Panc1 (cell line): ENCODE measurements around the gene DPYD. TPM values are rescaled to one million over a fixed set of nuclear protein-coding genes. Genes with fewer than 3 reads are reported as not detected.

Source experiments
- ATAC-seq: fragments of 200-7000 bp; cut with Tn5 transposase; 2 replicates; pipeline ENCODE4 v1.9.1; 2020; ENCODE audit warnings: mild to moderate bottlenecking, moderate library complexity
- BruUV-seq: library from RNA; stranded (reverse); fragments of 400-500 nt; replicated peaks from 2 replicates; lab custom pipeline; 2021; lab: Mats Ljungman, UMichigan
- CTCF ChIA-PET: fragments of 300-600 bp; sonication (Branson Sonifier 250); formaldehyde crosslinking; loops from one replicate; lab custom pipeline; 2022; ENCODE audit warnings: antibody characterized with exemption; lab: Charles Lee
- POLR2A ChIA-PET: fragments of 300-600 bp; sonication (Branson Sonifier 250); formaldehyde crosslinking; loops from one replicate; lab custom pipeline; 2022; ENCODE audit warnings: antibody characterized with exemption; lab: Charles Lee
- DNase-seq: peaks from one replicate; pipeline ENCODE4 v3.0.0-alpha.2; 2010; ENCODE audit warnings: low read depth, low spot score
- H3K27ac ChIP-seq: 2 replicates; pipeline ENCODE4 v1.5.1; 2011; ENCODE audit warnings: mild to moderate bottlenecking, low read length, inconsistent platforms
- H3K27me3 ChIP-seq: fragments of 200-500 bp; sonication (Bioruptor generic); 2 replicates; pipeline ENCODE4 v1.6.0; 2014; ENCODE audit warnings: low read length, inconsistent platforms; ENCODE audit not compliant: control insufficient read depth, insufficient read depth
- H3K36me3 ChIP-seq: fragments of 200-500 bp; sonication (Bioruptor generic); 2 replicates; pipeline ENCODE4 v1.5.1; 2014; ENCODE audit warnings: inconsistent platforms, mild to moderate bottlenecking, low read length, moderate library complexity; ENCODE audit not compliant: control insufficient read depth, insufficient read depth
- H3K4me1 ChIP-seq: 2 replicates; pipeline ENCODE4 v1.5.1; 2011; ENCODE audit warnings: inconsistent platforms, mild to moderate bottlenecking, low read length, moderate library complexity; ENCODE audit not compliant: control insufficient read depth, insufficient read depth
- H3K4me3 ChIP-seq, 2 experiments: 2 replicates each; pipeline ENCODE4 v1.5.1; 2011 to 2012; ENCODE audit warnings: low read depth in 2 of 2, low read length in 2 of 2, mild to moderate bottlenecking in 2 of 2, inconsistent platforms in 1 of 2, moderate library complexity in 1 of 2
- H3K9me3 ChIP-seq: fragments of 200-500 bp; sonication (Bioruptor generic); 2 replicates; pipeline ENCODE4 v1.5.1; 2014; ENCODE audit warnings: low read depth, mild to moderate bottlenecking, inconsistent platforms, low read length, moderate library complexity; ENCODE audit not compliant: control insufficient read depth, insufficient read depth
- CTCF ChIP-seq: fragments of 450-650 bp; IDR thresholded peaks from 2 replicates; pipeline ENCODE4 v1.5.1; 2017; ENCODE audit warnings: mild to moderate bottlenecking
- POLR2AphosphoS5 ChIP-seq: IDR thresholded peaks from 2 replicates; pipeline ENCODE4 v1.6.1; 2012; ENCODE audit warnings: mild to moderate bottlenecking, low read depth, low read length, moderate library complexity
- SIN3A ChIP-seq: IDR thresholded peaks from 2 replicates; pipeline ENCODE4 v1.6.1; 2012; ENCODE audit warnings: low read depth, mild to moderate bottlenecking, low read length, moderate library complexity, borderline replicate concordance; ENCODE audit not compliant: insufficient read depth
- TCF7L2 ChIP-seq: IDR thresholded peaks from 2 replicates; pipeline ENCODE4 v1.6.1; 2011; ENCODE audit warnings: mild to moderate bottlenecking, low read depth, low read length, inconsistent platforms
- in situ Hi-C: cut with HindIII; loops from 2 replicates; pipeline ENCODE4 v1.10.0; 2016; ENCODE audit warnings: low sequenced_read_pairs, low pct_unique_long_range_greater_than_20kb
- intact Hi-C: fragments of 100-400 bp; cut with micrococcal nuclease; formaldehyde crosslinking; loops from one replicate; pipeline ENCODE4 v1.10.0; 2022; ENCODE audit not compliant: unreplicated experiment
- total RNA-seq: library from RNA; stranded (reverse); gene quantifications from one replicate; pipeline ENCODE4 v1.2.1, GENCODE V29; 2021; ENCODE audit not compliant: unreplicated experiment
- TF ChIP-seq, protein P1 (sequence below), 2 experiments: IDR thresholded peaks; 2 replicates each; pipeline ENCODE4 v1.6.1; 2011 to 2012; ENCODE audit warnings: low read depth in 2 of 2, control low read depth in 1 of 2, low read length in 1 of 2, mild to moderate bottlenecking in 1 of 2, moderate library complexity in 1 of 2; ENCODE audit not compliant: insufficient read depth in 1 of 2

The DPYD gene
- total RNA-seq, 1 experiment from 2014 or later: 2.0 TPM

- no peak for DNase-seq
- ChIA-PET POLR2A (no interaction called here), CTCF (no interaction called here)
- no peak overlapping the region for H3K4me3 ChIP-seq
- no peaks in the 10 kb centered on the region for H3K4me1 ChIP-seq
- intact Hi-C loops (no loop called here), in situ Hi-C loops (no loop called here)
- H3K9me3 ChIP-seq: no peaks in the 10 kb centered on the region
- ATAC-seq: no peak
- H3K27me3 ChIP-seq: no peaks in the 10 kb centered on the region
- H3K27ac ChIP-seq: no peak overlapping the region
- BruUV-seq: no TSS peak
- no peak for TF ChIP-seq POLR2AphosphoS5
- TF ChIP-seq TCF7L2: no peak
- TF ChIP-seq SIN3A: no peak
- TF ChIP-seq, protein P1, sequence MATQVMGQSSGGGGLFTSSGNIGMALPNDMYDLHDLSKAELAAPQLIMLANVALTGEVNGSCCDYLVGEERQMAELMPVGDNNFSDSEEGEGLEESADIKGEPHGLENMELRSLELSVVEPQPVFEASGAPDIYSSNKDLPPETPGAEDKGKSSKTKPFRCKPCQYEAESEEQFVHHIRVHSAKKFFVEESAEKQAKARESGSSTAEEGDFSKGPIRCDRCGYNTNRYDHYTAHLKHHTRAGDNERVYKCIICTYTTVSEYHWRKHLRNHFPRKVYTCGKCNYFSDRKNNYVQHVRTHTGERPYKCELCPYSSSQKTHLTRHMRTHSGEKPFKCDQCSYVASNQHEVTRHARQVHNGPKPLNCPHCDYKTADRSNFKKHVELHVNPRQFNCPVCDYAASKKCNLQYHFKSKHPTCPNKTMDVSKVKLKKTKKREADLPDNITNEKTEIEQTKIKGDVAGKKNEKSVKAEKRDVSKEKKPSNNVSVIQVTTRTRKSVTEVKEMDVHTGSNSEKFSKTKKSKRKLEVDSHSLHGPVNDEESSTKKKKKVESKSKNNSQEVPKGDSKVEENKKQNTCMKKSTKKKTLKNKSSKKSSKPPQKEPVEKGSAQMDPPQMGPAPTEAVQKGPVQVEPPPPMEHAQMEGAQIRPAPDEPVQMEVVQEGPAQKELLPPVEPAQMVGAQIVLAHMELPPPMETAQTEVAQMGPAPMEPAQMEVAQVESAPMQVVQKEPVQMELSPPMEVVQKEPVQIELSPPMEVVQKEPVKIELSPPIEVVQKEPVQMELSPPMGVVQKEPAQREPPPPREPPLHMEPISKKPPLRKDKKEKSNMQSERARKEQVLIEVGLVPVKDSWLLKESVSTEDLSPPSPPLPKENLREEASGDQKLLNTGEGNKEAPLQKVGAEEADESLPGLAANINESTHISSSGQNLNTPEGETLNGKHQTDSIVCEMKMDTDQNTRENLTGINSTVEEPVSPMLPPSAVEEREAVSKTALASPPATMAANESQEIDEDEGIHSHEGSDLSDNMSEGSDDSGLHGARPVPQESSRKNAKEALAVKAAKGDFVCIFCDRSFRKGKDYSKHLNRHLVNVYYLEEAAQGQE (IDR thresholded peaks at IDR 0.05; ENCODE audit: insufficient read depth in 1 of 2, low read depth in 2 of 2, low read length in 1 of 2): no peak
- TF ChIP-seq CTCF: no peak
- no peaks in the 10 kb centered on the region for H3K36me3 ChIP-seq
Observed at GRCh38 chr1:97516588-97516987, 404.2 kb downstream of the DPYD start.

DNA sequence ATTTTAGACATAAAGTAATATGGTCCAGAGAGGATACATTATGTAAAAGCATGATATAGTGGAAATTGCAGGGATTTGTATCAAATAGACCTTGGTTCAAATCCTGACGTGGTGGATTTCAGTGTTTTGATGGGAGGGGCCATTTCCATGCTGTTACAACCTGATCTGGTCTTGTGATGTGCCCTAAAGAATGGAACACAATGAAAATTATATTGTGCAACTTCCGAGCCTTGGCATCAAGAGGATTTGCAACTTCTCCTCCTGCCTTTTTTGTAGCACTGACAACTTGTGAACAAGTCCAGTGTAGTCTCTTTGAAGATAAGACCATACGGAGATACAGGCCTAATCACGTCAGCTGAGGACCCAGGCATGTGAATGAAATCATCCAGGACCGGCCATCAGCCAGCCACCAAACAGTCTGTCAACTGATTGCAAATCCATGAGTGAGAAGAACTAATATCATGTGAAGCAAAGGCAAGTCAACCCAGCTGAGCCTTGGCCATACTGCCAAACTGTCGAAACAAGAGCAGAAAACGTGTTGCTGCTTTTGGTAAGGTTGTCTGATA is 412.1 kb downstream of the DPYD start:
- ChIA-PET POLR2A (no interaction called here), CTCF (interaction anchor here (0.6 kb wide), 1 partner anchor 1183 kb away, joined by 6 read pairs; no protein-coding TSS in a partner anchor)
- intact Hi-C loops (no loop called here), in situ Hi-C loops (no loop called here)
- Histone ChIP-seq H3K27ac (no peak overlapping the region), H3K4me3 (no peak overlapping the region), H3K9me3 (no peaks in the 10 kb centered on the region), H3K27me3 (no peaks in the 10 kb centered on the region), H3K4me1 (no peaks in the 10 kb centered on the region), H3K36me3 (no peaks in the 10 kb centered on the region)
- no TSS peak for BruUV-seq
- no peak for ATAC-seq
- no peak for DNase-seq
- TF ChIP-seq CTCF (no peak), TCF7L2 (no peak), POLR2AphosphoS5 (no peak), SIN3A (no peak)
- TF ChIP-seq, protein P1 (IDR thresholded peaks at IDR 0.05; ENCODE audit: insufficient read depth in 1 of 2, low read depth in 2 of 2, low read length in 1 of 2): no peak
